ENCODE results near the gene UFSP1.
A peak's percentile ranks its signal among the peaks of the same experiment; 100 is the strongest.

Gene UFSP1

GRCh38 chr7:100894860-100895700, 5.6 kb upstream of the UFSP1 start:
- TF ChIP-seq, protein P1, sequence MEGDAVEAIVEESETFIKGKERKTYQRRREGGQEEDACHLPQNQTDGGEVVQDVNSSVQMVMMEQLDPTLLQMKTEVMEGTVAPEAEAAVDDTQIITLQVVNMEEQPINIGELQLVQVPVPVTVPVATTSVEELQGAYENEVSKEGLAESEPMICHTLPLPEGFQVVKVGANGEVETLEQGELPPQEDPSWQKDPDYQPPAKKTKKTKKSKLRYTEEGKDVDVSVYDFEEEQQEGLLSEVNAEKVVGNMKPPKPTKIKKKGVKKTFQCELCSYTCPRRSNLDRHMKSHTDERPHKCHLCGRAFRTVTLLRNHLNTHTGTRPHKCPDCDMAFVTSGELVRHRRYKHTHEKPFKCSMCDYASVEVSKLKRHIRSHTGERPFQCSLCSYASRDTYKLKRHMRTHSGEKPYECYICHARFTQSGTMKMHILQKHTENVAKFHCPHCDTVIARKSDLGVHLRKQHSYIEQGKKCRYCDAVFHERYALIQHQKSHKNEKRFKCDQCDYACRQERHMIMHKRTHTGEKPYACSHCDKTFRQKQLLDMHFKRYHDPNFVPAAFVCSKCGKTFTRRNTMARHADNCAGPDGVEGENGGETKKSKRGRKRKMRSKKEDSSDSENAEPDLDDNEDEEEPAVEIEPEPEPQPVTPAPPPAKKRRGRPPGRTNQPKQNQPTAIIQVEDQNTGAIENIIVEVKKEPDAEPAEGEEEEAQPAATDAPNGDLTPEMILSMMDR (conservative IDR thresholded peaks at IDR 0.05; ENCODE audit: low read depth, low read length) = peak; percentile 77
- H3K4me3 ChIP-seq (ENCODE audit: low read length) = peak overlapping the region; percentile 40
- DNase-seq (ENCODE audit: low read depth) = no peak

GRCh38 chr7:100893910-100894721, 4.6 kb upstream of the UFSP1 start:
- TF ChIP-seq, protein P1 (conservative IDR thresholded peaks at IDR 0.05; ENCODE audit: low read depth, low read length) = no peak
- DNase-seq (ENCODE audit: low read depth) = no peak
- no peak overlapping the region for H3K4me3 ChIP-seq (ENCODE audit: low read length)

- DNase-seq (ENCODE audit: low read depth) = no peak
- no peak overlapping the region for H3K4me3 ChIP-seq (ENCODE audit: low read length)
- TF ChIP-seq, protein P1 (conservative IDR thresholded peaks at IDR 0.05; ENCODE audit: low read depth, low read length) = no peak
Observed at GRCh38 chr7:100893318-100893895, 3.9 kb upstream of the UFSP1 start.

- TF ChIP-seq, protein P1 (conservative IDR thresholded peaks at IDR 0.05; ENCODE audit: low read depth, low read length) = no peak
- no peak for DNase-seq (ENCODE audit: low read depth)
- no peak overlapping the region for H3K4me3 ChIP-seq (ENCODE audit: low read length)
Observed at GRCh38 chr7:100892364-100893317, 3.1 kb upstream of the UFSP1 start.

DNA sequence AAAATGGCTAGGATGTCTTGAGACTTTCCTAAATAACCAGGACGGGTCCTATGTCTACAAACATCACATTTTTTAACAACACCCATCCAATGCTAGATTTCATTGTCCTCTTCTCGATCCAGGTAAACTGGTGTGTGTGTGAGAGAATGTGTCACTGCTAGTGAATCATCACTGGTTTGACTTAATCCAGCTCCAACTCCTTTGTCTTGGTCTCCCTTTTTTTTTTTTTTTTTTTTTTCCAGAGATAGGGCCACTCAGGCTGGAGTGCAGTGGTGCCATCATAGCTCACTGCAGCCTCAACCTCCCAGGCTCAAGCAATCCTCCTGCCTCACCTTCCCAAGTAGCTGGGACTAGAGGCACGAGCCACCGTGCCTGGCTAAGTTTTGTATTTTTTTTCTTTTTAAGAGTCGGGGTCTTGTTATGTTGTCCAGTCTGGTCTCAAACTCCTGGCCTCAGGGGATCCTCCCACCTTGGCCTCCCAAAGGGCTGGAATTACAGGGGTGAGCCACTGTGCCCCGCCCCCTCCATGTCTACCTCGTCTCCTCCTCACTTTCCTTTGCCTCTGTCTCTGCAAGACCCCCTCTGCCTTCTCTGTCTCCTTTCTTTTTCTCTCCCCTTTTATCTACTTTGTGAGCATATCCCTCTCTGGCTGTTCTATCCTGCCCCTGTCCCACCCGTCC, 2.2 kb upstream of the UFSP1 start:
- no peak overlapping the region for H3K4me3 ChIP-seq (ENCODE audit: low read length)
- no peak for DNase-seq (ENCODE audit: low read depth)
- TF ChIP-seq, protein P1 (conservative IDR thresholded peaks at IDR 0.05; ENCODE audit: low read depth, low read length) = no peak

All from retinal pigment epithelial cell (primary cell).